CD1c-positive myeloid dendritic cell (primary cell): ENCODE results near the gene TNS2.
"Not testable (repeated sequence)": the region's sequence is repeated elsewhere in the genome, so short reads cannot be mapped to it uniquely, and the experiment has no call there.

Experiments
- DNase-seq: peaks from one replicate; pipeline ENCODE4 v3.0.0-alpha.2; 2016; ENCODE audit errors: extremely low spot score

Gene TNS2

GRCh38 chr12:53069621-53070410, 20.0 kb downstream of the TNS2 start:
- DNase-seq: no peak

- DNase-seq: no peak
Observed at GRCh38 chr12:53070877-53071492, 21.1 kb downstream of the TNS2 start.

GRCh38 chr12:53071591-53072551, 22.0 kb downstream of the TNS2 start:
- no peak for DNase-seq

- DNase-seq: no peak
Observed at GRCh38 chr12:53073881-53074280, 24.0 kb downstream of the TNS2 start.

- no peak for DNase-seq
Observed at GRCh38 chr12:53074283-53074998, 24.6 kb downstream of the TNS2 start.

- DNase-seq: no peak
Observed at GRCh38 chr12:53074999-53075370, 25.1 kb downstream of the TNS2 start.

GRCh38 chr12:53076461-53076860, 26.6 kb downstream of the TNS2 start:
- no peak for DNase-seq

GRCh38 chr12:53077030-53077429, 27.2 kb downstream of the TNS2 start:
- DNase-seq: no peak

- DNase-seq: no peak
Observed at GRCh38 chr12:53078425-53079225, 28.8 kb downstream of the TNS2 start.

- DNase-seq: peak; percentile 98
Observed at GRCh38 chr12:53079226-53080117, 29.6 kb downstream of the TNS2 start, which contains the start of gene SPRYD3. Gene SPRYD3, minus strand, starts transcription at chr12:53079390. Its CDS starts 57 bp downstream, at chr12:53079333.

GRCh38 chr12:53082637-53083175, 32.8 kb downstream of the TNS2 start:
- DNase-seq: no peak

GRCh38 chr12:53086361-53086760, 36.5 kb downstream of the TNS2 start:
- DNase-seq: no peak

- no peak for DNase-seq
Observed at GRCh38 chr12:53090105-53090504, 40.2 kb downstream of the TNS2 start.

GRCh38 chr12:53090554-53090953, 40.7 kb downstream of the TNS2 start:
- DNase-seq: no peak

- no peak for DNase-seq
Observed at GRCh38 chr12:53091756-53092155, 41.9 kb downstream of the TNS2 start.

GRCh38 chr12:53093777-53094393, 44.0 kb downstream of the TNS2 start:
- DNase-seq: peak; percentile 73

- no peak for DNase-seq
Observed at GRCh38 chr12:53094394-53094787, 44.5 kb downstream of the TNS2 start.

- DNase-seq: not testable (repeated sequence)
Observed at GRCh38 chr12:53094796-53095595, 45.1 kb downstream of the TNS2 start.
